GM10266 (cell line): Measurements from ENCODE around the gene CEP72.
"Not testable (repeated sequence)": the region's sequence is repeated elsewhere in the genome, so short reads cannot be mapped to it uniquely, and the experiment has no call there.

Source experiments
- DNase-seq: peaks from one replicate; pipeline ENCODE4 v3.0.0; 2012; ENCODE audit errors: extremely low spot score
- TF ChIP-seq, protein P1 (sequence below): IDR thresholded peaks from 2 replicates; pipeline ENCODE4 v1.5.1; 2012; ENCODE audit warnings: mild to moderate bottlenecking, low read depth; ENCODE audit not compliant: control insufficient read depth, insufficient read depth; ENCODE audit errors: missing control alignments

The CEP72 gene

DNA sequence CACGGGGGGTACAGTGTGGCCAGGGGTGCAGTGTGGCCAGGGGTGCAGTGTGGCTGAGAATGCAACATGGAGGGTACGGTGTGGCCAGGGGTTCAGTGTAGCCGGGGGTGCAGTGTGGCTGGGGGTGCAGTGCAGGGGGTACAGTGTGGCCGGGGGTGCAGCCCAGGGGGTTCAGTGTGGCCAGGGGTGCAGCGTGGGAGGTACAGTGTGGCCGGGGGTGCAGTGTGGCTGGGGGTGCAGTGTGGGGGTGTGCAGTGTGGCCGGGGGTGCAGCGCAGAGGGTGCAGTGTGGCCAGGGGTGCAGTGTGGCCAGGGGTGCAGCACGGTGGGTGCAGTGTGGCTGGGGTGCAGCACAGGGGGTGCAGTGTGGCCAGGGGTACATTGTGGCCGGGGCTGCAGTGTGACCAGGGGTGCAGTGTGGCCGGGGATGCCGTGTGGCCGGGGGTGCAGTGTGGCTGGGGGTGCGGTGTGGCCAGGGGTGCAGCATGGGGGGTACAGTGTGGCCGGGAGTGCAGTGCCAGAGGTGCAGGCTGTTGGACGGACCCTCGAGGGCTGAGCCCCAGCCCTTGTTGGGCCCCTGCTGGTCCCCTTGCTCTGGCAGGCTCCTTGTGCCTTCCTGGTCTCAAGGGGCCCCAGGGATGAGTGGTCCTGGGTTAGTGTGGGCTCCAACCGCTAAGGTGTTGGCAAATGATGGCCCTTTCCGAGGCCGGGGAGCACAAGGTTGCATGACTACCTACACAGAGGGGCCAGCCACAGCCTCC lies 63.2 kb downstream of the CEP72 start:
- TF ChIP-seq, protein P1, sequence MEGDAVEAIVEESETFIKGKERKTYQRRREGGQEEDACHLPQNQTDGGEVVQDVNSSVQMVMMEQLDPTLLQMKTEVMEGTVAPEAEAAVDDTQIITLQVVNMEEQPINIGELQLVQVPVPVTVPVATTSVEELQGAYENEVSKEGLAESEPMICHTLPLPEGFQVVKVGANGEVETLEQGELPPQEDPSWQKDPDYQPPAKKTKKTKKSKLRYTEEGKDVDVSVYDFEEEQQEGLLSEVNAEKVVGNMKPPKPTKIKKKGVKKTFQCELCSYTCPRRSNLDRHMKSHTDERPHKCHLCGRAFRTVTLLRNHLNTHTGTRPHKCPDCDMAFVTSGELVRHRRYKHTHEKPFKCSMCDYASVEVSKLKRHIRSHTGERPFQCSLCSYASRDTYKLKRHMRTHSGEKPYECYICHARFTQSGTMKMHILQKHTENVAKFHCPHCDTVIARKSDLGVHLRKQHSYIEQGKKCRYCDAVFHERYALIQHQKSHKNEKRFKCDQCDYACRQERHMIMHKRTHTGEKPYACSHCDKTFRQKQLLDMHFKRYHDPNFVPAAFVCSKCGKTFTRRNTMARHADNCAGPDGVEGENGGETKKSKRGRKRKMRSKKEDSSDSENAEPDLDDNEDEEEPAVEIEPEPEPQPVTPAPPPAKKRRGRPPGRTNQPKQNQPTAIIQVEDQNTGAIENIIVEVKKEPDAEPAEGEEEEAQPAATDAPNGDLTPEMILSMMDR: no peak
- no peak for DNase-seq

DNA sequence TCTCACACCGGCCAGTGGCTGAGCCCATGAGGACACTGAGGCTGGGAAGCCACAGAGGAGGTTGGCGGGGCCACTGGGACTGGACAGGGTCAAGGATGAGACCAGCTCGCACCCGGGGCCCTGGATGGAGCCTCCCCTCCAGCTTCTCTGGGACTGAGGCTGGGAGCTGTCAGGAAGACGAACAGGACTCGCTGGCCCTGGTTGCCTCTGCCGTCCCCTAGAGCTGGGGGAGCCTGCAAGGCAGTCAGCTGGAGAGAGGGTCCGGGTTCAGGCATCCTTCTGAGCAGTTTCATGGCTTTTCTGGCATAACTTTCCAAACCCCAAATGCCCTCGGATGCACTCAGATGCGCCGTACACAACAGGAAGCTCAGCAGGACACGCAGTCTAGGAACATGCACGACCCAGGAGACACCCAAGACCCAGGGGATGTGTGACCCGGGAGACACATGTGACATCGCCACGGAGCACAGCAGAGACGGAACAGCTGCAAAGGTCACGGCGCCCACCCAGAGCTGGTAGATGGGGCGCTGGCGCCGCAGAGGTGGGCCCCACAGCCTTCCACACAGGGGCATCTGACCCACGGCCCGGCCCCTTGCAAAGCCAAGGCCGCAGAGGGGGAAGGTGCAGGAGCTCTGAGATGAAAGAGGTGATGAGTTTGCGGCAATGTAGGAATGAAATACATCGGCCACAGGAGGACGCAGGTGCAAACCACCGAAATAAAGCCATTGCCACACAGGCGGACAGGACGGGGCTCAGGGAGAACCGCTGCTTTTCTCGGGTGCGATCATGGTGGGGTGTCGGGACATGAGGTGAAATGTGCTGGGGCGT lies 63.9 kb downstream of the CEP72 start:
- TF ChIP-seq, protein P1: no peak

DNA sequence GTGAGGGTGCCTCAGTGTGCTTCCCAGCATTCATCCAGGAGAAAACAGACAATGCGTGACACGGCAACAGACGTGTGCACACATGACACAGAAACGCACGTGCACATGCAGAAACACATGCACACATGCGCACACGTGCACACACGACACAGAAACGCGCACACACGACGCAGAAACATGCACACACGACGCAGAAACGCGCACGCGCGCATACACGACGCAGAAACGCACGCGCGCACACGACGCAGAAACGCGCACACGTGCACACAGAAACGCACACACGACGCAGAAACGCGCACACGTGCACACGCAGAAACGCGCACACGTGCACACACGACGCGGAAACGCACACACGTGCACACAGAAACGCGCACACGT lies 64.5 kb downstream of the CEP72 start:
- TF ChIP-seq, protein P1: no peak

More for the DNA sequence above, 63.9 kb downstream of the CEP72 start:
- DNase-seq: no peak

DNA sequence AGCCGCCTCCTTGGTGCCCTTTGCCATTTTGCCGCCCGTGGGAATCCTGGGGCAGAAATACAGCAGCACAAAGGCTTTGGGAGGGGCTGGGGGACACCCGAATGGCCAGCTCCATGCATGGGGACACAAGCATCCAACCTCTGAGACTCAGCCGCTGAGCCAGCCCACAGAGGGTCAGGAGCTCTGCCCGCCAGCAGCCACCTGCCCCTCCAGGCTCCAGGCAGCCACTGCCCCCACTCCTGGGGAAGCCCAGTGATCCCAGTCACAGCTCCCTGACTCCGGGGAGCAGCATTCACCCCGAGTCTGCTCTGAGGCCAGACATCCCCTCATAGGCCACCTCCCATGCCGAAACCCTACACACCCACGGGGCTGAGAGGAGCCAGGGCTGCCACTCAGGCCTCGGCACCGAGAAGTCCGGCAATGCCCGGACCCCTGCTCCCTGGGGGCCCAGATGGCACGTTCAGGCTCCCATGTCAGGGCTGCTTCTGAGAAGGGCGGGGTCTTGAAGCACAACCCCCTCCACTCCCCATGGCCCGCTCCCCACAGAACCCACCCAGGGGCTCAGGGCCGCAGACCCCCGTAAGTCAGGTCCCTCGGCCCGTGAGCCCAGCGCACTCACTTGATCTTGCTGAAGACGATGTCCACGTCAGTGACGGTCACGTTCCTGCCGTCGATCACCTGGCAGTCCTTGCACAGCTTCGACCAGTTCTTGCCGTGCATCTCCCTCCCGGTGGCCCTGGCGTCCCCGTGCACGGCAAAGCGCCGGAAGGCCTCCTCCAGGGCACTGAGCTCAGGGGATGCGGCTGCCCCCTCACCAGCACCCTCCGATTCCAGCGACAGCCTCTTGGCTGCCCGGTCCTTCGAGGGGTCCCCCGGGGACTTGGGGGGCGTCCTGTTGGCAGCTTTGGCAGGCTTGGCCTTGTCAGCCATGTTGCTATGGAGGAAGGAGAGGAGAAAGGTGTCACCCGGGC lies 65.3 kb downstream of the CEP72 start:
- TF ChIP-seq, protein P1: no peak
- DNase-seq: no peak

More for the DNA sequence above, 64.5 kb downstream of the CEP72 start:
- no peak for DNase-seq

DNA sequence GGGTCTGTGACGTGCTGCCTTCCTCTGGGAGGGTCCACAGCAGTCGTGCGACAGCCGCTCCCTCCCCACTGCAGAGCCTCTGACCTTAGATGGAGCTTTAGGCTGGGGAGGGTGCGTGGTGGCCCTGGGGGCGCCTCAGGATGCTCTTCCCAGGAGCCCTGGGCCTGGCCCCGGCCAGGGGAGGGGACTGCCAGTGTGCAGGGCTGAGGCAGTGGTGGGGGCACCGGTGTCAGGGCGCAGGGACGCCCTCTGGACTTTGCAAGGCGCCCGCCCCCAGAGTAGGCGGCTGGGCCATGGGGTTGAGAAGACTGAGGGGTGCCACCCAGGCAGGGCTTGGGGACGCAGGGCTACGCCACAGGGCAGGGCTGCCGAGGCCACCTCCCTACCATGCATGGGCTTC lies 66.4 kb downstream of the CEP72 start:
- DNase-seq: not testable (repeated sequence)

DNA sequence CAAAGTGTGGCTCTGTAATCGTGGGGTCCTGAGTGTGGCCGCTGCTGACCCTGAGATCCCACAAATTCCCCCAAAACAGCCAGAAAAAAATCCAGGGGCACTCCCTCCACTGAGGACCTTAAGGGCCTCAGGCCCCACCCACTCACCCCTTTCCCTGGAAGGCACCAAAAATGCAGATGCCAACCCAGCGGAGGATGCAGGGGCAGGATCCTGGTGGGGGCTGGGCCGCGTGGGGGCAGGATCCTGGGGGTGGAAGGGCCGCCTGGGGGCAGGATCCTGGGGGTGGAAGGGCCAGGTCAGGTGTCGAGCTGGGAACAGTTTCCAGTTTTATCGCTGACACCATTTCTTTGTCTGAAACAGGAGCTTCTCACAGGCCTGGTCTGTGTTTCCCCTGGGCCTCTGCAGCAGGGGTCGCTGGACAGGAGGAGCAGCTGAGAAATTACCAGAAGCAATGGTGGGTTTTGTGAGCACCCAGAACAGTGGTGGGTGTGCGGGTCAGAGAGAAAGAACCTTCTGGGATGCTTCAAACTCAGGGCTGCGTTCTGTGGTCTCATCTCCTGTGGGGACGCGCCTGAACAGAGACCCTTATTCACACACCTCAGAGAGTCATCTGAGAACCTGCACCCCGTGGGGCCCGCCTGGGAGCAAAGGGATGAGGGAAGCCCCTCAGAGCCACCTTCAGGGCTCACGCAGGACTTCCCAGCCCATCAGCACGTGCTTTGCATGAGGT lies 67.2 kb downstream of the CEP72 start:
- DNase-seq: not testable (repeated sequence)

DNA sequence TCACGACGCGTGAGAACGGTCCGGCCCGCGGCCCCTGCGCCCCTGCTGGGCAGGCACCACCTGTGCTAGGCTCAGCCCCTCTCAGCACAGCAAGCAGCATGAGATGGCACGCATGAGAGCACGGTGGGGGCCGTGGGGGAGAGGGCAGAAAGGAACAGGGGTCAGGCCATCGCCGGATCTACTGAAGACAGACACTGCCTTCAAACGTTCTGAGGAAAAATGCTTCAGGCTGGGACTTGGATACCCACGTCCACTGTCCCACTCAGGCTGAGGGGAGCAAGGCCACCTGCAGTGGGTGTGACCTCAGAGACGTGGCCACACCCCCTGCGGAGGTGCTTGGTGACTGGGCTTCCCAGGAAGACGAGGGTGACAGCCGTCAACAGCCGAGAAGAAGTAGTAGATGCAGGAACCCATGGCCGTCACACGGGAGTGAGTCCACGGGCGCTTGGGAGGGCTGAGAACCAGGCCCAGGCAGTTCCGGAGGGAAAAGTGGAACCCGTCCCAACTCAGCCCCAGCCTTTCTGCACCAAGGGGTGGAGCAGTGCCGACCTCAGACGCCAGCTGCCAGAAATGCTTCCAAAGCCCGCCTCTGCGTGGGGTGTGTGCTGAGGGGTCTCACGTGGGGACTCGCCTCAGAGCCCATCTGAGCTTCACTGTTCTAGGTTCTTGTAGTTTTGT lies 68.1 kb downstream of the CEP72 start:
- not testable (repeated sequence) for DNase-seq

DNA sequence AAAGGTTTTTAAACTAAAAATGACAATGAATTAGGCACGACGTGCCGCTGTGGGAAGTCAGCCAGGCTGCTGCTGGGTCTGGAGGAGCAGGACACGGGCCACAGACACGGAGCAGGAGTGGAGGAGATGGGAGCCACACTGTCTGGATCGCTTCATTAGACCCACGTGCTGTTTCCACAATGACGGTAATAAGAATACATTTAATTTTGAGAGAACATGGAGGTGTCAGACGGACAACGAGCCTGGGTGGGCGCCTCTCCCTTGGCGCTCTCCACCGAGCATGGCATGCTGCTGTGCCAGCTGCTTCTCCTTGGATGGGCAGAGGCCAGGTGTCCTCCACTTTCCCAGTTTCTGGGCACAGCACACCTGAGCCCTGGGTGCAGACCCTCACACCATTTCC lies 68.7 kb downstream of the CEP72 start:
- DNase-seq: not testable (repeated sequence)

DNA sequence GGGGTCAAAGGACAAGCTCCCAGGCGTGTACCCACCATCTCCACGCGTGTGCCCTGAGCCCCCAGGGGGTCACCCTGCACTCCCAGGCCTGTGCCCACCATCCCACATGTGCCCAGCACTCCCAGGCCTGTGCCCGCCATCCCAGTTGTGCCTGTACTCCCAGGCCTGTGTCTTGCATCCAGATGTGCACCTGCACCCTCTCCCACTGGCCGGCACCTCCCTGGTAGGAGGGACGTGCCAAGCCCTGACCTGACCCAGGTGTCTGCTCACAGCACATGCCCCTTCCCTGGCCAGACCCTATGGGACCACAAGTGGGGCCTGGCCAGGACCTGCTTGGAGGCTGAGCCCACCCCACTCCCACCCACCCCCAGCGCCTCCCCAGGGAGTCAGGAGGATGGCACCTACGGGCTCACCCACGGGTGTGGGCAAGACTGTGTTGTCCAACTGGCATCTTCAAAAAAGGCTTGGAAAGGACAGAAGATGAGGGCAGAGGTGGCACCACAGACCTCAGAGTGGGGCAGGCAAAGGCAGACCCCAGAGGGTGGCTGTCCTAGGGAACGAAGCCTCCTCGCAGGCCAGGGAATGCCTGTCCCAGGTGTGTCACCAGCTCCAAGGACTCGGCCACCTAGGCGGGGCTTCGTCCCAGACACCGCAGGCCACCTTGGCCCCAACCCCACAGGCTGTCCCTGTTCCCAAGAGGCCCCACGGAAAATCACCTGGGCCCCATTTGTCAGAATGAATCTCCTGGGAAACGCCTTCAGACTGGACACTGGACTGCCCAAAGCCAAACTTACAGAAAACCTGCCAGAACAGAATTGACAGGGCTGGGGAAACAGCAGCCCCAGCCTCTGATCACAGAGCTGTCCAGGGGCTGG lies 69.4 kb downstream of the CEP72 start:
- not testable (repeated sequence) for DNase-seq

DNA sequence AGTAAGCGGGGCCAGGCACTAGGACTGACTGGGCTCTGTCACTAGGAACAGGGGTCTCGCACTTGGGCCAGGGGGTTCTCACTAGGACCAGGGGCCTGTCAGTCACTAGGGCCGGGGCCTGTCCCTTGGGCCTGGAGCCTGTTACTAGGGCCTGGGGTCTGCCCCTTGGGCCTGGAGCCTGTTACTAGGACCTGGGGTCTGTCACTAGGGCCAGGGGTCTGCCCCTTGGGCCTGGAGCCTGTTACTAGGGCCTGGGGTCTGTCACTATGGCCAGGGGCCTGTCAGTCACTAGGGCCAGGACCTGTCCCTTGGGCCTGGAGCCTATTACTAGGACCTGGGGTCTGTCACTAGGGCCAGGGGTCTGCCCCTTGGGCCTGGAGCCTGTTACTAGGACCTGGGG lies 70.1 kb downstream of the CEP72 start:
- DNase-seq: not testable (repeated sequence)

DNA sequence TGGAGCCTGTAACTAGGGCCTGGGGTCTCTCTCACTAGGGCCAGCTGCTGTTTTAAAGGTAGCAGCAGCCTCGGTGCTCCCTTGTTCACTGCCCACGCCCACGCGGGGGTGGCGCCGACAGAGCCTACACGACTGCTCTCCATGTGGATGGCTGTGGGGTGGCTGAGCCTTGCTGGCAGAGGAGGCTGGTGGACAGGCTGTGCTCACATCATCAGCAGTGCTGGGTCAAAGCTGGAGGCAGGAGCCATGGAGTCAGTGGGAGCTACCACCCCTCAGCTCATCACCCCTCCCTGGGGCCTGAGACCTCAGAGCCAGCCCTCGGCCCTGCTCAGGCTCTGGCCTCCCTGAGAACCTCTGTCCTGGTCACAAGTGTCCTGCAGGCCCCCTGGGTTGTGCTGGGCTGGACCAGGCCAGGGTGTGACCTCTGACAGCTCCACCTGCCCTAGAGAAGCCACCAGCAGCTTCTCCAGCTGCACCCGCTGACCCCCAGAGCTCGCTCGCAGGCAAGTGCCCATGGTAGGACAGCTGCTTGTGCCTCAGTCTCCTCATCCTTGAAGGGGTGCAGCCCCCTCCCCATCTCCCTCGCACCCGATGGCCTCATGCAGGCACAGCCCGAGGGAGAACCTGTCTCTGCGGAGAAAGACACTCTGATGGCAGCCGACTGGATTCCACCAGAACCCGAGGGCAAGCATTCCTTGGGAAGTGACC lies 70.7 kb downstream of the CEP72 start:
- not testable (repeated sequence) for DNase-seq
